G401 (cell line): ENCODE results near the gene SPATA22. TPM values are rescaled to one million over a fixed set of nuclear protein-coding genes. Genes with fewer than 3 reads are reported as not detected.
"Not testable (repeated sequence)": the region's sequence is repeated elsewhere in the genome, so short reads cannot be mapped to it uniquely, and the experiment has no call there.

Experiments used
- DNase-seq: peaks from one replicate; pipeline ENCODE4 v3.0.0-alpha.2; 2015; ENCODE audit warnings: low spot score
- in situ Hi-C: cut with HindIII; loops from 2 replicates; pipeline ENCODE4 v1.10.0; 2016; ENCODE audit warnings: low sequenced_read_pairs, mixed read lengths
- total RNA-seq: library from RNA; depleted of rRNA; stranded (reverse); fragments of >200 nt; shearing (Covaris generic); gene quantifications from 2 replicates; pipeline ENCODE4 v1.2.3, GENCODE V29; 2014

Gene SPATA22
- total RNA-seq, 1 experiment from 2014 or later, result not detected

GRCh38 chr17:3475812-3476610, 4.4 kb upstream of the SPATA22 start, which contains the start of gene ASPA:
Gene ASPA (plus strand): TSS chr17:3475997. CDS start chr17:3476160, 163 bp downstream.
- DNase-seq, result no peak
- in situ Hi-C loops, result no loop called here

DNA sequence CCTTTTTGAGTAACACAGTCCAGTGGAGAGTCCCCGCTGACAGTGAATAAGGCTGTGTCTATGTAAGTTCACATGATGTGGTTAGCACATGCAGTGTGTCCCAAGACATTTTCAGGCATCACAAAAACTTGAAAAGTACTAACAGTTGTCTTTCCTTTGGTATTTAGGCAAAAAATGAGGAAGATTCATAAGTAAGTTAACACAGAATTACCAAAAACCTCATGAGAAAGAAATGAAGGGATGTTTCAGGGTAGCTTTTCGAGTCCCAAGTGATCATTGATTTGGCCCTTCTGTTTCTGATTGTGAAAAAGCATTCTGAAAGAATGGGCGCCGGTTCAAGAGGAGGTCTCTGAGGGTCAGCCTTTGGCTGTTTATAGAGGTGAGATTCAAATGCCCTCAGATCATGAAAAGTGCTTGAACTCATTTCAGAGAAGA, 3.6 kb upstream of the SPATA22 start:
- in situ Hi-C loops, result no loop called here
- DNase-seq, result no peak

- DNase-seq, result no peak
- in situ Hi-C loops, result no loop called here
Measured at GRCh38 chr17:3474212-3474611, 2.6 kb upstream of the SPATA22 start.

- DNase-seq, result no peak
- in situ Hi-C loops, result no loop called here
Measured at GRCh38 chr17:3472137-3472536, 518 bp upstream of the SPATA22 start.

DNA sequence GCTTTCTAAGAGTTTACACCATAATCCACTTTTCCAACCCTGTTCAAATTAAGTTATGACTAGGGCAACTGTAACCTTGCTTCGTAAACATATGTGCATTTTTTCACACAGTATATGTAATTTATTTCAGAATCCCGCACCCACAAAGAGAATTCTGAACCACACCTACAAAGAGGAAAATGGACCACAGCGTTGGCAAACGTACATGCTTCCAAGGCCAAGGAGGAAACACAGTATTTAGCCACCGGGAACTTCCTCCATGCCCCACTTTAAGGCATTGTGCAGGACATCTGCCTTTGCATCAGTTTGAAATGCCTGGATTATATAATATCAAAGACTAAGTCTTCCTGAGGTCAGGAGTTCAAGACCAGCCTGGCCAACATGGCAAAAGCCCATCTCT, 2.1 kb downstream of the SPATA22 start:
- in situ Hi-C loops, result no loop called here
- no peak for DNase-seq

- DNase-seq, in situ Hi-C loops: not testable (repeated sequence)
Measured at GRCh38 chr17:3466355-3466754, 5.3 kb downstream of the SPATA22 start.

- in situ Hi-C loops, result no loop called here
- no peak for DNase-seq
Measured at GRCh38 chr17:3448059-3448665, 23.5 kb downstream of the SPATA22 start.

- in situ Hi-C loops, result no loop called here
- DNase-seq, result no peak
Measured at GRCh38 chr17:3447625-3448024, 24.0 kb downstream of the SPATA22 start.

- no peak for DNase-seq
- in situ Hi-C loops, result no loop called here
Measured at GRCh38 chr17:3440451-3440850, 31.2 kb downstream of the SPATA22 start.

GRCh38 chr17:3438368-3438767, 33.3 kb downstream of the SPATA22 start:
- DNase-seq, result no peak
- in situ Hi-C loops, result no loop called here

DNA sequence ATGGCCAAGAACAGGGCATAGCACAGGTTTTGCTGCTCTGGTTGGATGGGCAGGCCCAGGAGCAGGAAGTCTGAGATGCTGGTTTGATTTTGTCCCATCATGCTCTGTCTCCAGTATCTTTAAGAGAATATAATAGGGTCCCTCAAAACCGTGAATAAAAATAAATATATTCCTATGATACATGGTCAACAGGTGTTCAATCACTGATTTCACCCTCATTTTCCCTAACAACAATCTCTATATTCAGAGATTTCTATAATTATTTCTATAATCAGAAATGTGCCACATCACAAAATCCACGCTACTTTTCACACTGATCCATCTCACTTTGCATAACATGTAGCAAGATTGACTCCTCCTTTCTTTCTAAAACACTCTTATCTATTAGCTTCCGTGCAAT, 37.9 kb downstream of the SPATA22 start, which contains the start of gene OR1E2:
Gene OR1E2 (minus strand): TSS at position 101 of the 400 bp plus-strand sequence. CDS start 0 bp downstream, at position 101.
- in situ Hi-C loops, result no loop called here

GRCh38 chr17:3433215-3433614, 38.4 kb downstream of the SPATA22 start:
- in situ Hi-C loops, DNase-seq: not testable (repeated sequence)

More for the DNA sequence above, 37.9 kb downstream of the SPATA22 start, which contains the start of gene OR1E2:
- no peak for DNase-seq

DNA sequence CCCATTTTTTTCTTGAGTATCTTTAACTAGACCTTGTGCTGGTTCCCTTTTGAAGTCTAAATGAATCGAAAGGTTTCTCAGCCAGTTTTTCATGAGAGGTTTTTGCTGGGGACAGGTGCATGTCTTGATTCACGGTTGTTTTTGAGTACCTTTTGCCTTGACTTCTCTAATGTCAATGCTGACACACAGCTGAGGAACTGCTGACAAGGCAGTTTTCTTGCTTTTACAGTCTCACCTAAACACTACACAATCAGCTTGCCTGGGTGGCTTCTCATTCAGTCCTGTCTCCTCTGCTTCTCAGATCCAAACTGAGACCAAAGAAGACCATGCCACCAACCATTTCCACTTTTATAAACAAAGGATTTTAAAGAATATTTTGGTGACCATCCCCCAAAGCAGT, 53.4 kb downstream of the SPATA22 start:
- in situ Hi-C loops, result no loop called here
- no peak for DNase-seq

DNA sequence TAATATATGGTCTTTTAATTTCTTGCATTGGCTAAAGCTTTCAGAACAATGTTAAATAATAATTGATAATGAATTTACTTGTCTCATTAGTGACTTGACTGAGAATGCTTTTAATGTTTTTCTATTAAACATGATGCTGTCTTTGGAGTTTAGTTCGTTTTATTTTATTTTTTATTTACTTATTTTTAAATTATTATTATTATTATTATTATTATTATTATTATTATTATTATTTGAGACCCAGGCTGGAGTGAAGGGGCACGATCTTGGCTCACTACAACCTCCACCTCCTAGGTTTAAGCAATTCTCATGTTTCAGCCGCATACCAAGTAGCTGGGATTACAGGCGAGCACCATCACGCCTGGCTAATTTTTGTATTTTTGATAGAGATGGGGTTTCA, 56.0 kb downstream of the SPATA22 start:
- in situ Hi-C loops, result no loop called here
- no peak for DNase-seq

DNA sequence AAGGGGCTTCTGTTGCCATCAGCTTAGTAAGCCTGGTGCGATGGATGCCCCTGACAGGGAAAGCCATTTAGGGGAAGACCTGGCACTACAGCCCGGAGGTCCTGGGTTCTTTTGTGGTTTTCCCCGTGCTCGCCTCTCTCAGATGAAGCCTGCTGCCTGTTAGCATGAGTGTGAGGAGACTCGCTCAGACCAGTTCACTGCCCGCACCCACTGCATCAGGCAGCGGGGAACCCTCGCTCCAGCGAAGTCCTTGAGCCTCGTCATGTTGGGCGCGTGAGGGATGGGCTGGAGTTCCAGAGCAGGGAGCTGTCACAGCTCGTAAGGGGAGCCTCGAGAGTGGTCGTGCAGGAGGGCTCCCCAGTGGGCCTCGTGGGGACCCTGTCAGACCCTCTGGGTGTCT, 59.4 kb downstream of the SPATA22 start:
- DNase-seq, in situ Hi-C loops: not testable (repeated sequence)

GRCh38 chr17:3411070-3411469, 60.5 kb downstream of the SPATA22 start, which contains the start of gene OR3A3:
Gene OR3A3 (plus strand): TSS chr17:3411370.
- in situ Hi-C loops, result no loop called here

DNA sequence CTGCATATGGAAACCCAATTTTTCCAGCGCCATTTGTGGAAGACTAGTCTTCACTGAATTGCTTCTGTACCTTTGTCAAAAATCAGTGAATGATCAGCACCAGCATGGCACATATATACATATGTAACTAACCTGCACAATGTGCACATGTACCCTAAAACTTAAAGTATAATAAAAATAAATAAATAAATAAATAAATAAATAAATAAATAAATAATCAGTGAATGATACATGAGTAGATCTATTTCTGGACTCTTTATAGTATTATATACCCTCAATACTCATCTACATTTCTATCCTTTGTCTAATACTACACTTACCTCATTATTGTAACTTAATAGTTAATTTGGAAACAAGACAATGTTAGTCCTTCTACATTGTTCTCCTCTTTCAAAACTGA, 67.8 kb downstream of the SPATA22 start:
- in situ Hi-C loops, DNase-seq: not testable (repeated sequence)

More at GRCh38 chr17:3411070-3411469, 60.5 kb downstream of the SPATA22 start, which contains the start of gene OR3A3:
- no peak for DNase-seq

DNA sequence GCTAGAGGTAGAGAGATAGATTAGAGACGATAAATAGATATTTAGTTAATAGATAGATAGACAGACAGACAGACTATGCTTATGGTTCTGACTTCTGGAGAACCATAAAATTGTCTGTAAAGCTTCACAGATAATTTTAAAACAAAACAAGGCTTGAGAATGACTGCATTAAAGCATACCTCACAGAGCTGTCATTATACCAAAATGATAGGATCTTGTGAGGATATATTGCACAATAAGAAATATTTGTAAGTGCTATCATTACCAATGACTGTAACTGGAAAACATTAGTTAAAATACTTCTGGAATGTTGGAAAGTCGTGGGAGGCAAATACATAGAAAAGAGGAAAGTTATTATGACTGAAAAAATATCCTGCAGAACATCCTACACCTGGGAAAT, 69.8 kb downstream of the SPATA22 start:
- in situ Hi-C loops, result no loop called here
- no peak for DNase-seq

- in situ Hi-C loops, result no loop called here
- no peak for DNase-seq
Measured at GRCh38 chr17:3400055-3400454, 71.6 kb downstream of the SPATA22 start.

DNA sequence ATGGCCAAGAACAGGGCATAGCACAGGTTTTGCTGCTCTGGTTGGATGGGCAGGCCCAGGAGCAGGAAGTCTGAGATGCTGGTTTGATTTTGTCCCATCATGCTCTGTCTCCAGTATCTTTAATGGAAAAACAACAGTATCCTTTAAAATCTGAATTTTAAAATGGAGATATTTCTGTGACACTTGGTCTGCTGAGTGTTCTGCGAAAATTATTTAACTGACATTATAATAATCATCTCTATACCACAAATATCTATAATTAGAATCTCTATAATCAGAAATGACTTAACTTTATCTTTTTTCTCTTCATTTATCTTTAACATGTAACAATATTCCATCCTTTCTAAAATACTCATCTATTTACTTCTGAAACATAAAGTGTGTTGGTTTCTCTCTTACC, 73.3 kb downstream of the SPATA22 start, which contains the start of gene OR1E1:
Gene OR1E1 (minus strand): TSS at position 101 of the 400 bp plus-strand sequence. CDS start 0 bp downstream, at position 101.
- in situ Hi-C loops, result no loop called here
- DNase-seq, result no peak
